Germinal center (tissue), 1 donor: ENCODE measurements around the gene NCK2.

Source experiments
- DNase-seq: peaks from one replicate; pipeline ENCODE4 v3.0.0; 2012; ENCODE audit warnings: mixed read lengths, low spot score

NCK2 gene

DNA sequence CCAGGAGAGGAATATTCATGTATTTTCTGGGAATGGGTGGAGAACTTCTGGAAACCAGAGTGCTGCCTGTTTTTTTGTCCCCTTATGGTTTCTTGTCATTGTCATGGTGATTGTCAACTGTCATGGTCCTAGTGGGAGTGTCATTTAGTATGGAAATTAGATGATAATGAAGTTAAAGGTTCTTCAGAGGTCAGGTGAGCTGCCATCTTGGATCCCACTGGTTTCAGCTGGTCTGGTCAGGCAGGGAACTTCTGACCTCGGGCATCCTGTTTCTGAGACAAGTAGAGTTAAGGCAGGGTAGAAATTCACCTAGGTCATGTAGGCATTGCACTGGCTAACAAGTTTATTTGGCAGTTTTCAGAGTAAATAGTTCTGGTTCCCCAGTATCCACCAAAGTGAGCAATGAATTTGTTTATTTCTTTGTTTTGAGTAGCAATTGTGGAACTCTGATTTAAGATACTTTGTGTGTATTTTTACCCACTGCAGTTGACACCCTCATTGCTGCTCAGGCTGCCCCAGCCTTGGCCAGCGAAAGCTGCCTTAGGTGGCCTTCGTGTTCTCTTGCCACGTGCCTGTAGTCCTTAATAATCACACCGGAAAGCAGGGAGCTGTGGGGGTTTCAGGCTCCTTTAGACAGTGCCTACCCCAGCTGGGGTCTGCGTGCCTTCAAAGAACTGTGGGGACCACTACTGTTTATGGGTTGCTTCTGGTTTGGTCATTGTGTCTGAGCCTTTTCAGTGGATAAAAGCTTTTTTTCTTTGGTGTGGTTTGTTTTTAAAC is 48.7 kb downstream of the NCK2 start:
- no peak for DNase-seq

GRCh38 chr2:105794926-105795574 is 50.3 kb downstream of the NCK2 start:
- no peak for DNase-seq

GRCh38 chr2:105795575-105795934 is 50.8 kb downstream of the NCK2 start:
- DNase-seq: no peak

DNA sequence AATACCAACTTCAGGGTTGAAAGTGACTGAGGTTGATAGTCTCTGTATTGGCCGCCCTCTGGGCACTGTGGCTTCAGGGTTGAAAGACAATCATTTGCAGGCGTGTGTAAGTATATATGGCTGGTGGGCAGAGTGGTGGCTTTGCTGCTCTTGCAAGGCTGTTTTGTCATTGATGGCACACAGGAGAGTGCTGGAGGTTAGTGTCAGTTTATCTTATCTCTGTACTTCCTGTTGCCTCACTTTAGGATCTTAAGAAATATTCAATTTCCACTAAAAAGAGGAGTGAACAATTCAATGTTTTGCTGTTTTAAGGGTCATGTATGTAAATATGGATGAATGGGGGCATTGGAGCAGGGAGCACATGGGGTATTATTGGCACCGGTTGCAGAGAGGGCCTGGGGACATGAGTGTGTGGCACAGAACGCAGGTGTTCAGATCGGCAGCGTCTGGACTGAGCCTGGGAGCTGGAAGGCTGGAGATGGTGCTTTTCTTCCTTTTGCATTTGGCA is 51.5 kb downstream of the NCK2 start:
- peak; percentile 46 for DNase-seq

DNA sequence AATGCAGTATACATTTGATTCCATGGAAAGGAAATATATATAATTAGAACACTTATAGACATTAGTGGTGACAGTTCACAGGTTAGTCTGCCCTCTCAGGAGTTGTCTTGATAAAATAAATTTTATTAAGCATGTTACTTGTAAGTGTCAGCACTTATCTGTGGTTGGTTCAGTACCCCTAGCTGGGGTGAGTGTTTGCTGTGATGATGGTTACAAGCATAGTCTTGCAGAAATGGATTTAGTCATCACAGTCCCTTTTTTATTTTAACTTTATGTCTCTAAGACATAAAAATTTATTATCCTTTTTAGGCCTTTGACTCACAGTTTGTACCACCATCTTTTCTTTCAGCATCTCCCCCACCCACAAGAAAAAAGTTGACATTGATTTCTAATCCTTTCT is 52.1 kb downstream of the NCK2 start:
- no peak for DNase-seq

- DNase-seq: no peak
Observed at GRCh38 chr2:105797298-105797819, 52.6 kb downstream of the NCK2 start.

- peak; percentile 73 for DNase-seq
Observed at GRCh38 chr2:105798595-105798994, 53.9 kb downstream of the NCK2 start.

GRCh38 chr2:105800036-105800713 is 55.5 kb downstream of the NCK2 start:
- DNase-seq: no peak

GRCh38 chr2:105800953-105801635 is 56.4 kb downstream of the NCK2 start:
- no peak for DNase-seq

- DNase-seq: no peak
Observed at GRCh38 chr2:105801961-105802360, 57.2 kb downstream of the NCK2 start.

DNA sequence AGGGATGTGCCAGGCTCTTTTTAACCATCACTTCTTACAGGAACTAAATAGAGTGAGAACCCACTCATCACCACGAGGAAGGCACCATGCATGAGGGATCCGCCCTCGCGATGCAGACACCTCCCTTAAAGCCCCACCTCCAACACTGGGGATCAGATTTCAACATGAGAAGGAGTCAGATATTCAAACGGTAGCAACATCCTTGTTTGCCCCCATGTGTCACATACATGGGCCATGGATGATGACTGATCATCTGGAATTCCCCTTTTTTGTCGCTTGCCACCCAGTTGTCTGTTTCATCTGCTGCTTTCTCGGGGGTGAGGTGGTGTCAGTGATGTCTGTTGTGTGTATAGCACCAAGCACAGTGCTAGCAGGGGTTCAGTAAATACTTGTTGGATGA is 57.9 kb downstream of the NCK2 start:
- DNase-seq: peak; percentile 40

GRCh38 chr2:105803337-105803736 is 58.6 kb downstream of the NCK2 start:
- no peak for DNase-seq

GRCh38 chr2:105803773-105804172 is 59.1 kb downstream of the NCK2 start:
- no peak for DNase-seq

- no peak for DNase-seq
Observed at GRCh38 chr2:105804266-105804665, 59.6 kb downstream of the NCK2 start.

DNA sequence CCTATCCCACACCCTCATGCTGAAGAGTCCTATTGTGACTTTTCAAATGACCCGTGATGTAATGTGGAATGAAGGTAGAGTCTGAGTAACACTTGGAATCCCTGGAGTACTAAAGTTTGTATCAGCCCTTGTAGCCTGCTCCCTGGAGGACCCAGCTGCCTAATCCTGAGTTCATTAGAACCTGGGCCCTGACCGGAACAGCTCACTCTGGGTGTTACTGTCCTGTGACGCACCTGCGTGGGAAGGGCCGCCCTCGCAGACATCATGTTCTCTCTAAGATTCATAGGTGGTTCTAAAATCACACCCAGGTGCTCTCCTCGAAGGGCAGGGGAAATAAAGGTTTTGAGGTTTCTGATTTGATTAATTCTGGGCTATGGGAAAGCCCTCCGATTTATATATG is 62.3 kb downstream of the NCK2 start:
- DNase-seq: no peak

DNA sequence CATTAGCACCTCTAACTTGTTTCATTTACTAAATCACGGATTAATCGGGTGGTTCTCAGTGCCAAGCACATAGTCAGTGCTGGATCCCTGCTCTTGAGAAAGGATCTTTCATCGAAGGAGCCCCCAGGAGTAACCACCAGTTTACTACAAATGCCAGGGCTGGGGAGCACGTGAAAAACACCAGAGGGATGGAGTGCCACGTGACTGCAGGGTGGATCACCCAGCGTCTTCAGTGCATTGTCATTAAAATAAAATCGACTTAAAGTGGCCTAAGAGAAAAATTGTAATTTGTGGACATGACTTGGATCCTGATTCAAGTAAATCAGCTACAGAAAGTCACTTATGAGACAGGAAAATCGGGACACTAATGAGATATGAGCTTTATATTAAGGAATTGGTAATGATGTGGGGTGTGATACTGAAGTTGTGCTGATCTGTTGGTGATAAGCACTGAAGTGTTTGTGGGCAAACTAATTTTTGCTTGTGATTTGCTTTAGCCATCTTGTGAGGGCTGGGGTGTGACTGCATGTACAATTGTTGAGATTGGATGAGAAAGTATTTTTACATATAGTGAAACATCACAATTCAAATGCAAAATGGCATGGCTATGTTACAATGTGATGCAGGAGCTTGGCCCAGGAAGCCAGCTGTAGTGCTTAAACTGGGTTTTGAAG is 63.8 kb downstream of the NCK2 start:
- no peak for DNase-seq

GRCh38 chr2:105809097-105809473 is 64.4 kb downstream of the NCK2 start:
- DNase-seq: no peak

DNA sequence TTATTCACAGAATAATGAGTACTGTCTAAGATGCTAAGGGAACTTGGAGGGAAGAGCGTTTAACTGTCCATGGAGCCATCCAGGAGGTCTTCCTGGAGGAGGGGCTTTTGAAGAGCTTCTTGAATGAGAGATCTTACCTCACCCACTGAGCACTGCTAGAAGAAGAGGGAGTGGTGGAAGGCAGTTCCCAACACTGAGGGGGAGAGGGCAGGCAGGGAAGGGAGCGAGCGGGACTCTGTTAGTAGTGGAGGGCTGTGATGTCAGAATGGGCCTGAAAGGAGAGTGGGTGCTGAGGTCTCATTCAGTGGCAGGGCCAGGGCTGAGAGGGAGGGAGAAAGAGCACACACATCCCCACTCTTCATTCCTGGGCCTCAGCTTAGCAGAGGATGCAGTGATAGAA is 65.0 kb downstream of the NCK2 start:
- DNase-seq: no peak

DNA sequence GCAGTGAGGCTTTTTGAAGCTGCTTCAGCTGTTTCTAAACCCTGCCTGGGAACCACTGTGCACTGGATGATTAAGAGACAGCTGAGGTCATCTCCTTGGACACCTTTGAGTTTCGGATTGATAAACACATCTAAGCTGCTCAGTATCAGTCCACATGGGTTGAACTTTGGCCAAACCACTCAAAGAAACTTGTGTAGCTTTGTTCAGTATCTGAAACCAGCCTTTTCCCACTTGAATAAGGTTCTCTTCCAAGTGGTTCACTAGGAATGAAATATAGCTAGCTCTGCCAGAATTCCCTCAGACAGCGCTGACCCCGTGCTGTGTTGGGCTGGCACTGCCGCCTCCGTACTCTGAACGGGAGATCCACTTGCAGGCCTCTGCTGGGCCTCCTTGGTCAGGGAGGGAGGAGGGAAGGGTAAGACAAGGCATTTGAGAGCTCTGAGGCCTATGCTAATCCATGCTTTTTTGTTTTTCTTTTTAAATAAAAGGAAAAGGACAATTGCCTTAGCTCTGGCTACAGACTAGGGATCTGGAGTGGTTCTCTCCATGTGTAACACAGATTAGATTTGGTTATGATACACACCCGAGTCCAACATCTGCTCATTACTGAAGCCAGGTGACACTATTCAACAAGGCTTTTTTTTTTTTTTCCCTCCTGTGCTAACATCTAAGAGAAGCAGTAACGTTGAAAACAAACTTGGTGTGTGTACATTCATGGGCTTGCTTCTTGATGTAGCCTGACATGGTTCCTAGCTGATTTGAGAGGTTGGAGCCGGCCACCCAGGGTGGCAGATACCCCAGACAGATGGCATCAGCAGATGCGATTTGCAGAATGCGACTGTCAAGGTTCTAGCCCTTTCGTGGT is 67.7 kb downstream of the NCK2 start:
- DNase-seq: no peak

DNA sequence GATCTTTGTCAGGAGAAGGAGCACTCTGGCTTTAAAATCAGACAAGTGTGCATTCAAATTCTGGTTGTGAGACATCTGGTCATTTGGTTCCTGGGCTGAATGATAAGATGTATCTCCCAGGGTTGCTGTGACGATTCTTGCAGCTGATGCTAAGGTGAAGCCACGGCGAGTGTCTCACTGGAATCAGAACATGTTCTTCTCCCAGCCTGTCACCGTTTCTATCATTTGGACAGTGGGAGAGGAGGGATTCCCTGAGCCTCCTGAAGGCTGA is 68.3 kb downstream of the NCK2 start:
- DNase-seq: no peak

- no peak for DNase-seq
Observed at GRCh38 chr2:105813405-105813804, 68.7 kb downstream of the NCK2 start.
